ENCODE data around the gene PACS2.

PACS2 gene

GRCh38 chr14:105365681-105366080 lies 51.1 kb downstream of the PACS2 start:
- no peak overlapping the region for H3K27ac ChIP-seq
- TF ChIP-seq CTCF (IDR thresholded peaks at IDR 0.05): no peak

GRCh38 chr14:105366386-105367074 lies 52.0 kb downstream of the PACS2 start:
- no peak overlapping the region for H3K27ac ChIP-seq
- TF ChIP-seq CTCF (IDR thresholded peaks at IDR 0.05): no peak
- TF ChIP-seq ZFX (IDR thresholded peaks at IDR 0.05; ENCODE audit: borderline replicate concordance): no peak

GRCh38 chr14:105367116-105368031 lies 52.8 kb downstream of the PACS2 start:
- TF ChIP-seq CTCF (IDR thresholded peaks at IDR 0.05) (no peak), ZFX (IDR thresholded peaks at IDR 0.05; ENCODE audit: borderline replicate concordance) (no peak)
- H3K27ac ChIP-seq: no peak overlapping the region

GRCh38 chr14:105368032-105368417 lies 53.5 kb downstream of the PACS2 start:
- H3K27ac ChIP-seq: no peak overlapping the region
- TF ChIP-seq ZFX (IDR thresholded peaks at IDR 0.05; ENCODE audit: borderline replicate concordance) (no peak), CTCF (IDR thresholded peaks at IDR 0.05) (no peak)

GRCh38 chr14:105368426-105368825 lies 53.9 kb downstream of the PACS2 start:
- H3K27ac ChIP-seq: no peak overlapping the region
- no peak for TF ChIP-seq CTCF (IDR thresholded peaks at IDR 0.05)
- no peak for TF ChIP-seq ZFX (IDR thresholded peaks at IDR 0.05; ENCODE audit: borderline replicate concordance)

GRCh38 chr14:105368910-105369652 lies 54.5 kb downstream of the PACS2 start:
- TF ChIP-seq ZFX (IDR thresholded peaks at IDR 0.05; ENCODE audit: borderline replicate concordance) (no peak), CTCF (IDR thresholded peaks at IDR 0.05) (no peak)
- H3K27ac ChIP-seq: no peak overlapping the region
